Duodenal mucosa (tissue), 2 donors: ENCODE data around the gene CCKAR.

Experiments
- H3K27ac ChIP-seq: one replicate; pipeline ENCODE4 v1.7.0; 2013; ENCODE audit warnings: low read depth, low read length
- H3K27me3 ChIP-seq, 2 donors: one replicate each; pipeline ENCODE4 v1.7.0; 2013; ENCODE audit warnings: low read length in 2 of 2, control low read depth in 1 of 2; ENCODE audit not compliant: insufficient read depth in 2 of 2, control insufficient read depth in 1 of 2
- H3K36me3 ChIP-seq, 2 donors: one replicate each; pipeline ENCODE4 v1.7.0; 2013; ENCODE audit warnings: low read length in 2 of 2, control low read depth in 1 of 2; ENCODE audit not compliant: insufficient read depth in 2 of 2, control insufficient read depth in 1 of 2
- H3K4me1 ChIP-seq, 2 donors: one replicate each; pipeline ENCODE4 v1.7.0; 2013; ENCODE audit warnings: low read length in 2 of 2, control low read depth in 1 of 2; ENCODE audit not compliant: insufficient read depth in 2 of 2, control insufficient read depth in 1 of 2
- H3K4me3 ChIP-seq, 2 donors: one replicate each; pipeline ENCODE4 v1.7.0; 2013; ENCODE audit warnings: low read length in 2 of 2, low read depth in 1 of 2
- H3K9ac ChIP-seq, 2 donors: one replicate each; pipeline ENCODE4 v1.7.0; 2013; ENCODE audit warnings: low read length in 2 of 2, low read depth in 1 of 2
- H3K9me3 ChIP-seq, 2 donors: one replicate each; pipeline ENCODE4 v1.7.0; 2013; ENCODE audit warnings: low read length in 2 of 2, control low read depth in 1 of 2; ENCODE audit not compliant: control insufficient read depth in 1 of 2

The CCKAR gene

GRCh38 chr4:26475716-26476115 lies 14.6 kb downstream of the CCKAR start:
- Histone ChIP-seq H3K27ac (no peak overlapping the region), H3K9me3 (no peaks in the 10 kb centered on the region), H3K27me3 (peaks cover 0 to 3% of the 10 kb centered on the region in 2 donors), H3K9ac (no peak overlapping the region), H3K4me1 (no peaks in the 10 kb centered on the region), H3K4me3 (no peak overlapping the region), H3K36me3 (no peaks in the 10 kb centered on the region)

- H3K4me3 ChIP-seq, result no peak overlapping the region
- peaks cover 0 to 3% of the 10 kb centered on the region in 2 donors for H3K27me3 ChIP-seq
- no peaks in the 10 kb centered on the region for H3K36me3 ChIP-seq
- no peak overlapping the region for H3K27ac ChIP-seq
- H3K9me3 ChIP-seq, result no peaks in the 10 kb centered on the region
- no peaks in the 10 kb centered on the region for H3K4me1 ChIP-seq
- no peak overlapping the region for H3K9ac ChIP-seq
Observed at GRCh38 chr4:26474551-26474950, 15.7 kb downstream of the CCKAR start.

- Histone ChIP-seq H3K27me3 (peaks cover 0 to 3% of the 10 kb centered on the region in 2 donors), H3K36me3 (no peaks in the 10 kb centered on the region), H3K4me3 (no peak overlapping the region), H3K9ac (no peak overlapping the region), H3K4me1 (no peaks in the 10 kb centered on the region), H3K27ac (no peak overlapping the region), H3K9me3 (no peaks in the 10 kb centered on the region)
Observed at GRCh38 chr4:26473893-26474292, 16.4 kb downstream of the CCKAR start.

DNA sequence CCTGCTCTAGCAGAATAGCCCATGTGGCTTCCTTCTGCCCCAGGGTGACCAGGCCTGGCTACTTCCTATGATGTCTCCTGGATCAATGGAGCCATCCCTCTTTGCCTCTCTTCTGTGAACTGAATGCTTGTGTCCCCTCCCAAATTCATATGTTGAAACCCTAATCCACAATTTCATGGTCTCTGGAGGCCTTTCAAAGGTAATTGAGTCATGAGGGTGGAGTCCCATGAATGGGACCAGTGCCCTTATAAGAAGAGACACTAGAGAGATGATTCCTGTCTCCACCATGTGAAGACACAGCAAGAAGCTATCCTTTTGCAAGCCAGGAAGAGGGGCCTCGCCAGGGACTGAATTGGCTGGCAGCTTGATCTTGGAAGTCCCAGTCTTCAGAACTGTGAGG lies 18.4 kb downstream of the CCKAR start:
- no peak overlapping the region for H3K4me3 ChIP-seq
- no peak overlapping the region for H3K27ac ChIP-seq
- H3K9ac ChIP-seq, result no peak overlapping the region
- no peaks in the 10 kb centered on the region for H3K4me1 ChIP-seq
- no peaks in the 10 kb centered on the region for H3K36me3 ChIP-seq
- H3K9me3 ChIP-seq, result no peaks in the 10 kb centered on the region
- H3K27me3 ChIP-seq, result peaks cover 0 to 3% of the 10 kb centered on the region in 2 donors

GRCh38 chr4:26468977-26469376 lies 21.3 kb downstream of the CCKAR start:
- H3K9me3 ChIP-seq, result no peaks in the 10 kb centered on the region
- no peaks in the 10 kb centered on the region for H3K4me1 ChIP-seq
- no peak overlapping the region for H3K9ac ChIP-seq
- H3K36me3 ChIP-seq, result no peaks in the 10 kb centered on the region
- H3K4me3 ChIP-seq, result no peak overlapping the region
- H3K27me3 ChIP-seq, result peaks cover 0 to 3% of the 10 kb centered on the region in 2 donors
- H3K27ac ChIP-seq, result no peak overlapping the region

GRCh38 chr4:26468283-26468949 lies 21.9 kb downstream of the CCKAR start:
- no peaks in the 10 kb centered on the region for H3K36me3 ChIP-seq
- no peaks in the 10 kb centered on the region for H3K9me3 ChIP-seq
- no peaks in the 10 kb centered on the region for H3K4me1 ChIP-seq
- no peak overlapping the region for H3K9ac ChIP-seq
- H3K4me3 ChIP-seq, result no peak overlapping the region
- peaks cover 0 to 3% of the 10 kb centered on the region in 2 donors for H3K27me3 ChIP-seq
- H3K27ac ChIP-seq, result no peak overlapping the region

GRCh38 chr4:26467724-26468123 lies 22.6 kb downstream of the CCKAR start:
- no peak overlapping the region for H3K9ac ChIP-seq
- H3K4me3 ChIP-seq, result no peak overlapping the region
- H3K36me3 ChIP-seq, result no peaks in the 10 kb centered on the region
- no peak overlapping the region for H3K27ac ChIP-seq
- H3K9me3 ChIP-seq, result no peaks in the 10 kb centered on the region
- no peaks in the 10 kb centered on the region for H3K4me1 ChIP-seq
- peaks cover 0 to 3% of the 10 kb centered on the region in 2 donors for H3K27me3 ChIP-seq

DNA sequence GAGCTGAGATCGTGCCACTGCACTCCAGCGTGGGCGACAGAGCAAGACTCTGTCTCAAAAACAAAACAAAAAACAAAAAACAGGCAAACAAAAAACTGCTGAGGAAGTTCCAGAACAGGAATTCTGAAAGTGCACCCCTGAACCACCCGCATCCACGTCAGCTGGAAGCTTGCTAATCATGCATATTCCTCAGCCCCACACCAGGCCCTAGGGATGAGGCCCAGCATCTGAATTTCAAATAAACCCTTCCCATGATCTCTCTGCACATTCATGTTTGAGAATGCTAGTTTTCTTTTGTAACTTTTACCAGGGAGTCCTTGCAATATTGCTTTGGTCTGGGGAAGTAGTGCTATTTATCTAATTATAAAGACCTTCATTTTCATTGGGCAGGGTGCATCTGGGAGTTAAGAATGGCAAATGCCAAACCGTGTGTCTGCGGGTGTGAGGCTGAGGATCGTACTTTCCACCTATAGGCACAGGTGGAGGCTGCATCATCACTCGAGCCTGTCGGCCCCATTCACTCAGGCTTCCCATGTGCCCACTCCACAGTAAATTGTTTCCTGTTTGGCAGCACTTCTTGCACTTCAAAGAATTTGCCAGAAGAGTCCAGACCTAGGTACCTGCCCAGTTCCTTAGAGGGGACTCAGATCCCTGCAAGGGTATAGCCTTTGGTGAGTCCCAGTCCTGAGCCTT lies 23.6 kb downstream of the CCKAR start:
- H3K9me3 ChIP-seq, result no peaks in the 10 kb centered on the region
- H3K27ac ChIP-seq, result no peak overlapping the region
- H3K4me3 ChIP-seq, result no peak overlapping the region
- H3K36me3 ChIP-seq, result no peaks in the 10 kb centered on the region
- H3K27me3 ChIP-seq, result no peaks in the 10 kb centered on the region
- H3K4me1 ChIP-seq, result no peaks in the 10 kb centered on the region
- no peak overlapping the region for H3K9ac ChIP-seq

DNA sequence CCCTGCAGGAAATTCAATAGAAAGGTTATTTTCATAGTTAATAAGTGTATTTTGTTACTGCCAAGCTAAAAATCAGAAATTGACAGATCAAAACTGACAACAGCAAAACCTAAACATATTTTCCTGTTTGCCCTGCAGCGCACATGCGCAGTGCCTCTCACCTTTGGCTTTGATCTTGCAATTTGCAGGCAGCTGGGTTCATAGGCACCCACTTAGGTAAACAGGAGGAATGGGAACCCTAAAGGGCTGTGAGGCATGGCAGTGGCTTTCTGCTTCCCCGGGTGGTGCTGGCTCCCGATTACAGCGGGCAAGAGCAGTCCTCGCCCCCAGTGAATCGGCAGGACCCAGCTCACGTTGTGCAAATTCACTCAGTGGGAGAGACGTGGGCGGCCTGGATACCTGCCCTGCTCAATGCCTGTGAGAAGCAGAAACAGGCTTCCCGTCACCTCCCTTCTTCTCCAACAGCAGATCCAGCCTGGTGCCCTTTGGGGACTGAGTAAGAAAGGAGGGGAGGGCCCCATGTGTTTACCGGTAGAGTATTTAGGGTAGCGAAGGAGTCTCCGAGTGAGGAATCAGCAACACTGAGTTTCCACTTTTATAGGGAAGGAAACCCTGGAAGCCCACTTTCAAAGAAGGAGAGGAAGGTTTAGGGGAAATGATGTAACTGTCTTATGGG lies 25.7 kb downstream of the CCKAR start:
- H3K9ac ChIP-seq, result no peak overlapping the region

DNA sequence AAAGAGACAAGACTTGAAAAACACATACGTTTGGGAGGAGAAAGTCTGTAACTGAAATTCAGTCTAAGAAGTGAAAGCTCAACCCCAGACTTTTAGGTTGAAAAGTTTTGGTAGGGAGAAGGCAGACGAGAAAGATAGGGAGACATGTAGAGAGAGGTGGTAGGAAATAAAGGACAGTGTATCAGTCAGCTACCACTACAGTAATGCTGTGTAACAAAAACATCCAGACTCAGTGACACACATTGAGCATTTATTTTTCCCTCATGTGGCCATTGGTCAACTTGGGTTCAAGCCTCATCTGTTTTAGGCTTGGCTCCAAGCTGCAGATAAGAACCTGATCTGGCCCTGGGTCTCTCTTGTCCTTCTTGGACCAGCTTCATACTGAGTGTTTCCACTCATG lies 26.9 kb downstream of the CCKAR start:
- Histone ChIP-seq H3K36me3 (no peaks in the 10 kb centered on the region), H3K9me3 (no peaks in the 10 kb centered on the region), H3K27ac (no peak overlapping the region), H3K4me3 (no peak overlapping the region), H3K4me1 (no peaks in the 10 kb centered on the region), H3K27me3 (no peaks in the 10 kb centered on the region), H3K9ac (no peak overlapping the region)

More for the DNA sequence above, 25.7 kb downstream of the CCKAR start:
- H3K27ac ChIP-seq, result no peak overlapping the region
- no peaks in the 10 kb centered on the region for H3K36me3 ChIP-seq
- no peaks in the 10 kb centered on the region for H3K27me3 ChIP-seq
- no peaks in the 10 kb centered on the region for H3K4me1 ChIP-seq
- H3K4me3 ChIP-seq, result no peak overlapping the region
- no peaks in the 10 kb centered on the region for H3K9me3 ChIP-seq
